HepG2 (cell line): Measurements from ENCODE around the gene HPDL. TPM values are rescaled to one million over a fixed set of nuclear protein-coding genes. Genes with fewer than 3 reads are reported as not detected.

Source experiments
- ATAC-seq: fragments of 200-7000 bp; cut with Tn5 transposase; 3 replicates; pipeline ENCODE4 v1.9.1; 2020; ENCODE audit warnings: mild to moderate bottlenecking, moderate library complexity
- BruUV-seq: library from RNA; stranded (reverse); fragments of 400-500 nt; replicated peaks from 2 replicates; lab custom pipeline; 2021; lab: Mats Ljungman, UMichigan
- CTCF ChIA-PET: fragments of 300-600 bp; formaldehyde crosslinking; extraction: SDS; loops from one replicate; lab custom pipeline; 2021; ENCODE audit warnings: low total read pairs, inconsistent platforms, low intra/inter-chr PET ratio; lab: Yijun Ruan, JAX
- POLR2A ChIA-PET: fragments of 350-600 bp; sonication (Branson Sonifier 250); formaldehyde crosslinking; loops from one replicate; lab custom pipeline; 2020; ENCODE audit warnings: antibody characterized with exemption, inconsistent platforms; lab: Yijun Ruan, JAX
- DNase-seq: peaks from one replicate; pipeline ENCODE4 v3.0.0-alpha.2; 2015; ENCODE audit warnings: low spot score
- FAIRE-seq: peaks from 3 replicates; lab custom pipeline; 2011; peaks lifted over from hg19 to GRCh38; lab: Jason Lieb, UNC
- H2AFZ ChIP-seq: one replicate; pipeline ENCODE4 v1.6.1; 2011; ENCODE audit warnings: low read length, inconsistent platforms
- H3K27ac ChIP-seq: fragments of 300-600 bp; 3 replicates; pipeline ENCODE4 v1.8.0; 2011; ENCODE audit warnings: mixed run types, mild to moderate bottlenecking, mixed read lengths, low read length, inconsistent platforms; ENCODE audit not compliant: insufficient read depth; ENCODE audit errors: extremely low read length
- H3K27me3 ChIP-seq, 2 experiments: fragments of 200-600 bp in 1 of 2; 2 replicates in 1 of 2; 3 replicates in 1 of 2; pipeline versions ENCODE4 v1.6.0 to v1.8.0; 2011; ENCODE audit warnings: low read length in 2 of 2, mild to moderate bottlenecking in 2 of 2, moderate library complexity in 2 of 2, inconsistent platforms in 1 of 2; ENCODE audit not compliant: insufficient read depth in 2 of 2, control insufficient read depth in 1 of 2
- H3K36me3 ChIP-seq, 2 experiments: fragments of 200-600 bp in 1 of 2; replicated peaks in 1 of 2; 2 replicates in 1 of 2; 3 replicates in 1 of 2; pipeline versions ENCODE4 v1.5.1 to v1.8.0; 2011; ENCODE audit warnings: low read length in 2 of 2, inconsistent platforms in 1 of 2; ENCODE audit not compliant: insufficient read depth in 2 of 2, control insufficient read depth in 1 of 2
- H3K4me1 ChIP-seq: 2 replicates; pipeline ENCODE4 v1.5.1; 2012; ENCODE audit warnings: low read length, inconsistent platforms; ENCODE audit not compliant: insufficient read depth
- H3K4me2 ChIP-seq: 2 replicates; pipeline ENCODE4 v1.6.0; 2011; ENCODE audit warnings: low read depth, low read length, inconsistent platforms
- H3K4me3 ChIP-seq, 3 experiments: fragments of 200-600 bp in 1 of 3; sonication (generic), shearing (Covaris generic) in 1 of 3; replicated peaks in 1 of 3; 2 replicates each; pipeline ENCODE4 v1.5.1; 2011 to 2016; ENCODE audit warnings: low read length in 3 of 3, inconsistent platforms in 2 of 3, low read depth in 2 of 3, mild to moderate bottlenecking in 2 of 3, control low read depth in 1 of 3, mixed read lengths in 1 of 3; ENCODE audit not compliant: insufficient read depth in 1 of 3
- H3K79me2 ChIP-seq: one replicate; pipeline ENCODE4 v1.6.1; 2011; ENCODE audit warnings: low read length, inconsistent platforms; ENCODE audit not compliant: insufficient read depth
- H3K9ac ChIP-seq: 2 replicates; pipeline ENCODE4 v1.6.0; 2011; ENCODE audit warnings: mild to moderate bottlenecking, low read depth, low read length, inconsistent platforms; ENCODE audit not compliant: insufficient read depth
- H3K9me3 ChIP-seq: 2 replicates; pipeline ENCODE4 v1.5.1; 2012; ENCODE audit warnings: mild to moderate bottlenecking, low read length
- H4K20me1 ChIP-seq: 2 replicates; pipeline ENCODE4 v1.6.0; 2011; ENCODE audit warnings: inconsistent platforms, mild to moderate bottlenecking, low read length, moderate library complexity; ENCODE audit not compliant: insufficient read depth
- FOXP1 ChIP-seq, 2 experiments: fragments of 450-650 bp in 1 of 2; IDR thresholded peaks; 2 replicates each; pipeline ENCODE4 v1.6.1; 2017 to 2018; ENCODE audit warnings: antibody characterized with exemption in 1 of 2
- HDAC6 ChIP-seq: fragments of 200-600 bp; sonication (generic); IDR thresholded peaks from 2 replicates; pipeline ENCODE4 v1.7.0; 2017; ENCODE audit warnings: mild to moderate bottlenecking, antibody characterized with exemption, low read length, low read depth
- MAF1 ChIP-seq: sonication (generic); formaldehyde crosslinking; IDR thresholded peaks from 2 replicates; pipeline ENCODE4 v1.5.0; 2020; ENCODE audit warnings: missing genetic modification reagents, borderline replicate concordance
- NFIB ChIP-seq: sonication (generic); formaldehyde crosslinking; IDR thresholded peaks from 2 replicates; pipeline ENCODE4 v1.9.0; 2021; ENCODE audit warnings: missing genetic modification reagents, mild to moderate bottlenecking, borderline replicate concordance
- SAP130 ChIP-seq: IDR thresholded peaks from 2 replicates; pipeline ENCODE4 v1.6.1; 2016; ENCODE audit warnings: low read depth
- SMAD3 ChIP-seq: sonication (generic); formaldehyde crosslinking; IDR thresholded peaks from 2 replicates; pipeline ENCODE4 v1.4.0; 2020; ENCODE audit warnings: missing genetic modification reagents
- SMAD9 ChIP-seq: sonication (generic); formaldehyde crosslinking; IDR thresholded peaks from 2 replicates; pipeline ENCODE4 v1.5.1; 2020; ENCODE audit warnings: mild to moderate bottlenecking, missing genetic modification reagents
- SMARCE1 ChIP-seq: fragments of 450-650 bp; IDR thresholded peaks from 2 replicates; pipeline ENCODE4 v1.6.1; 2017; ENCODE audit warnings: borderline replicate concordance
- SRY ChIP-seq: sonication (generic); formaldehyde crosslinking; IDR thresholded peaks from 2 replicates; pipeline ENCODE4 v1.8.0; 2022; ENCODE audit warnings: mild to moderate bottlenecking, missing genetic modification reagents
- STAT5B ChIP-seq: sonication (generic); formaldehyde crosslinking; IDR thresholded peaks from 2 replicates; pipeline ENCODE4 v1.4.0; 2020; ENCODE audit warnings: missing genetic modification reagents
- TBX3 ChIP-seq: fragments of 450-650 bp; IDR thresholded peaks from 2 replicates; pipeline ENCODE4 v1.6.1; 2017; ENCODE audit warnings: antibody characterized with exemption, mild to moderate bottlenecking, inconsistent platforms, borderline replicate concordance
- XBP1 ChIP-seq: sonication (generic); formaldehyde crosslinking; IDR thresholded peaks from 2 replicates; pipeline ENCODE4 v1.5.0; 2020; ENCODE audit warnings: missing genetic modification reagents
- ZC3H13 ChIP-seq: sonication (generic); formaldehyde crosslinking; IDR thresholded peaks from 2 replicates; pipeline ENCODE4 v1.8.1; 2023; ENCODE audit warnings: mild to moderate bottlenecking, missing genetic modification reagents, moderate library complexity
- ZNF33B ChIP-seq: sonication (generic); formaldehyde crosslinking; IDR thresholded peaks from 2 replicates; pipeline ENCODE4 v1.5.1; 2020; ENCODE audit warnings: mild to moderate bottlenecking, missing genetic modification reagents
- ZNF501 ChIP-seq: sonication (generic); formaldehyde crosslinking; IDR thresholded peaks from 2 replicates; pipeline ENCODE4 v1.5.1; 2020; ENCODE audit warnings: mild to moderate bottlenecking, moderate library complexity, missing genetic modification reagents
- ZSCAN20 ChIP-seq: sonication (generic); formaldehyde crosslinking; IDR thresholded peaks from 2 replicates; pipeline ENCODE4 v1.4.0; 2020; ENCODE audit warnings: missing genetic modification reagents, mild to moderate bottlenecking, borderline replicate concordance
- WGBS: methylation state at CpG from one replicate; pipeline ENCODE4 v1.1.6; 2017; ENCODE audit warnings: low lambda C conversion rate; 5-methylcytosine and 5-hydroxymethylcytosine counted together
- in situ Hi-C: cut with HindIII; loops from 2 replicates; pipeline ENCODE4 v1.10.0; 2017; ENCODE audit warnings: low pct_unique_long_range_greater_than_20kb; ENCODE audit not compliant: extremely low pct_ligation_motif_present
- intact Hi-C: fragments of 100-400 bp; cut with micrococcal nuclease; formaldehyde crosslinking; loops from one replicate; pipeline ENCODE4 v1.10.0; 2022; ENCODE audit not compliant: unreplicated experiment
- polyA plus RNA-seq, 8 experiments: library from polyadenylated mRNA; depleted of rRNA in 3 of 8; stranded (reverse) in 7 of 8; unstranded in 1 of 8; fragments of >200 nt; fragmentation: Illumina TruSeq in 4 of 8; extraction: Trizol in 4 of 8; gene quantifications; 2 replicates each; pipeline versions ENCODE4 v1.2.1 to v1.2.3, GENCODE V29; 2011 to 2016; ENCODE audit warnings: low read depth in 4 of 8, missing spikeins in 1 of 8, mixed read lengths in 1 of 8; ENCODE audit not compliant: insufficient read depth in 1 of 8
- total RNA-seq, 5 experiments: library from RNA; depleted of rRNA; stranded (reverse); fragments of >200 nt; fragmentation: Illumina TruSeq; extraction: Trizol; gene quantifications; 2 replicates each; pipeline ENCODE4 v1.2.3, GENCODE V29; 2016; ENCODE audit warnings: low read depth in 1 of 5
- TF ChIP-seq, protein P1 (sequence below): sonication (generic); formaldehyde crosslinking; IDR thresholded peaks from 2 replicates; pipeline ENCODE4 v1.4.0; 2020; ENCODE audit warnings: missing genetic modification reagents
- TF ChIP-seq, protein P2 (sequence below): sonication (generic); formaldehyde crosslinking; IDR thresholded peaks from 2 replicates; pipeline ENCODE4 v1.8.1; 2023; ENCODE audit warnings: mild to moderate bottlenecking, inconsistent platforms, moderate library complexity, missing genetic modification reagents, borderline replicate concordance
- TF ChIP-seq, protein P3 (sequence below): sonication (generic); formaldehyde crosslinking; IDR thresholded peaks from 2 replicates; pipeline ENCODE4 v1.8.1; 2023; ENCODE audit warnings: mild to moderate bottlenecking, missing genetic modification reagents, borderline replicate concordance

Gene HPDL
- total and polyA plus RNA-seq, 2 of the 13 experiments (the other 11 are each of a cell fraction or from before 2014, with no cell fraction given): not detected

DNA sequence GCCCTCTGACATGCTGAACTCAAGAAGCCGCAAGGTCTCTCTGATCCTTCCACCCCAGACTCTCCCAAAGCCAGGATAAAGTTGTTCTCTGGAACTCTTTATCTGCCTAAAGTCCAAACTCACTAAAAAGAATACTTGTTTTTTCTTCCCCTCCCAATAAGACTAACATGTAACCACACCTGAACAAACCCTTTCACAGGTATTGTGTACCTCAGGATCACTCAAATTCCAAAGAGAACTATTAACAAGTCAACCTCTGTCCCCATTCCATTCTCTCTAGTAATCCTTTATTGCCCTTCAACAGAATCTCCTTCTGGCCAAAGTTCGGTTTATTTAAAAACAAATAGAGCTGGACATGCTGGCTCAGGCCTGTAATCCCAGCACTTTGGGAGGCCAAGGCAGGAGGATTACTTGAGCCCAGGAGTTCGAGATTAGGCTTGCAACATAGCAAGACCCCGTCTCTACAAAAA, 9.2 kb downstream of the HPDL start:
- in situ Hi-C loops (no loop called here), intact Hi-C loops (no loop called here)
- CTCF ChIA-PET: no interaction called here
- no peaks in the 10 kb centered on the region; a peak in 1 of 5 replicates for H3K27me3 ChIP-seq
- peak overlapping the region; percentile 30 for H3K4me2 ChIP-seq
- ATAC-seq (peak; percentile 45), FAIRE-seq (peak; percentile 95), DNase-seq (peak; percentile 96)
- WGBS: 8% methylated on average over 4 of the region's 4 CpGs
- no TSS peak for BruUV-seq
- H3K9me3 ChIP-seq: no peaks in the 10 kb centered on the region
- H3K79me2 ChIP-seq: peaks cover 15% of the 10 kb centered on the region
- H2AFZ ChIP-seq: no peak overlapping the region
- POLR2A ChIA-PET: interaction anchor here (0.7 to 8.4 kb wide), 10 partner anchors 9 to 536 kb away, joined by 3 to 159 read pairs (median 4); partner anchors contain the start of genes BTBD19, HECTD3, MMACHC and PLK3
- H3K27ac ChIP-seq: peak overlapping the region; percentile 91
- H3K4me1 ChIP-seq: peaks cover 55% of the 10 kb centered on the region
- H3K36me3 ChIP-seq: peaks cover 2 to 15% of the 10 kb centered on the region in 2 experiments; a peak in 4 of 5 replicates
- no peaks in the 10 kb centered on the region for H4K20me1 ChIP-seq
- H3K4me3 ChIP-seq: peak overlapping the region in 1 of 3 experiments; percentile 29; a peak in 1 of 6 replicates
- H3K9ac ChIP-seq: peak overlapping the region; percentile 65
- TF ChIP-seq XBP1 (no peak), ZNF33B (CRISPR knock-in tag) (no peak), MAF1 (CRISPR knock-in tag) (no peak), STAT5B (CRISPR knock-in tag) (no peak), SAP130 (CRISPR knock-in tag) (peak; percentile 70), ZC3H13 (CRISPR knock-in tag) (no peak), NFIB (no peak), ZSCAN20 (CRISPR knock-in tag) (no peak), SMAD3 (CRISPR knock-in tag) (0 out of 2 replicates have a peak, but pooled peaks have one; percentile 28), ZNF501 (CRISPR knock-in tag) (peak; percentile 12; the same call in 1 of the 2 replicates), SMARCE1 (no peak), TBX3 (peak; percentile 15; the same call in 1 of the 2 replicates), SMAD9 (CRISPR knock-in tag) (no peak), SRY (no peak), HDAC6 (no peak), FOXP1 (IDR thresholded peaks at IDR 0.05) (no peak), FOXP1 (CRISPR knock-in tag; IDR thresholded peaks at IDR 0.05) (peak; percentile 58)
- TF ChIP-seq, protein P1, sequence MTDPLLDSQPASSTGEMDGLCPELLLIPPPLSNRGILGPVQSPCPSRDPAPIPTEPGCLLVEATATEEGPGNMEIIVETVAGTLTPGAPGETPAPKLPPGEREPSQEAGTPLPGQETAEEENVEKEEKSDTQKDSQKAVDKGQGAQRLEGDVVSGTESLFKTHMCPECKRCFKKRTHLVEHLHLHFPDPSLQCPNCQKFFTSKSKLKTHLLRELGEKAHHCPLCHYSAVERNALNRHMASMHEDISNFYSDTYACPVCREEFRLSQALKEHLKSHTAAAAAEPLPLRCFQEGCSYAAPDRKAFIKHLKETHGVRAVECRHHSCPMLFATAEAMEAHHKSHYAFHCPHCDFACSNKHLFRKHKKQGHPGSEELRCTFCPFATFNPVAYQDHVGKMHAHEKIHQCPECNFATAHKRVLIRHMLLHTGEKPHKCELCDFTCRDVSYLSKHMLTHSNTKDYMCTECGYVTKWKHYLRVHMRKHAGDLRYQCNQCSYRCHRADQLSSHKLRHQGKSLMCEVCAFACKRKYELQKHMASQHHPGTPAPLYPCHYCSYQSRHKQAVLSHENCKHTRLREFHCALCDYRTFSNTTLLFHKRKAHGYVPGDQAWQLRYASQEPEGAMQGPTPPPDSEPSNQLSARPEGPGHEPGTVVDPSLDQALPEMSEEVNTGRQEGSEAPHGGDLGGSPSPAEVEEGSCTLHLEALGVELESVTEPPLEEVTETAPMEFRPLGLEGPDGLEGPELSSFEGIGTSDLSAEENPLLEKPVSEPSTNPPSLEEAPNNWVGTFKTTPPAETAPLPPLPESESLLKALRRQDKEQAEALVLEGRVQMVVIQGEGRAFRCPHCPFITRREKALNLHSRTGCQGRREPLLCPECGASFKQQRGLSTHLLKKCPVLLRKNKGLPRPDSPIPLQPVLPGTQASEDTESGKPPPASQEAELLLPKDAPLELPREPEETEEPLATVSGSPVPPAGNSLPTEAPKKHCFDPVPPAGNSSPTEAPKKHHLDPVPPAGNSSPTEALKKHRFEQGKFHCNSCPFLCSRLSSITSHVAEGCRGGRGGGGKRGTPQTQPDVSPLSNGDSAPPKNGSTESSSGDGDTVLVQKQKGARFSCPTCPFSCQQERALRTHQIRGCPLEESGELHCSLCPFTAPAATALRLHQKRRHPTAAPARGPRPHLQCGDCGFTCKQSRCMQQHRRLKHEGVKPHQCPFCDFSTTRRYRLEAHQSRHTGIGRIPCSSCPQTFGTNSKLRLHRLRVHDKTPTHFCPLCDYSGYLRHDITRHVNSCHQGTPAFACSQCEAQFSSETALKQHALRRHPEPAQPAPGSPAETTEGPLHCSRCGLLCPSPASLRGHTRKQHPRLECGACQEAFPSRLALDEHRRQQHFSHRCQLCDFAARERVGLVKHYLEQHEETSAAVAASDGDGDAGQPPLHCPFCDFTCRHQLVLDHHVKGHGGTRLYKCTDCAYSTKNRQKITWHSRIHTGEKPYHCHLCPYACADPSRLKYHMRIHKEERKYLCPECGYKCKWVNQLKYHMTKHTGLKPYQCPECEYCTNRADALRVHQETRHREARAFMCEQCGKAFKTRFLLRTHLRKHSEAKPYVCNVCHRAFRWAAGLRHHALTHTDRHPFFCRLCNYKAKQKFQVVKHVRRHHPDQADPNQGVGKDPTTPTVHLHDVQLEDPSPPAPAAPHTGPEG (CRISPR knock-in tag): no peak
- TF ChIP-seq, protein P2, sequence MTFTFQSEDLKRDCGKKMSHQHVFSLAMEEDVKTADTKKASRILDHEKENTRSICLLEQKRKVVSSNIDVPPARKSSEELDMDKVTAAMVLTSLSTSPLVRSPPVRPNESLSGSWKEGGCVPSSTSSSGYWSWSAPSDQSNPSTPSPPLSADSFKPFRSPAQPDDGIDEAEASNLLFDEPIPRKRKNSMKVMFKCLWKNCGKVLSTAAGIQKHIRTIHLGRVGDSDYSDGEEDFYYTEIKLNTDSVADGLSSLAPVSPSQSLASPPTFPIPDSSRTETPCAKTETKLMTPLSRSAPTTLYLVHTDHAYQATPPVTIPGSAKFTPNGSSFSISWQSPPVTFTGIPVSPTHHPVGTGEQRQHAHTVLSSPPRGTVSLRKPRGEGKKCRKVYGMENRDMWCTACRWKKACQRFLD (CRISPR knock-in tag): no peak
- TF ChIP-seq, protein P3, sequence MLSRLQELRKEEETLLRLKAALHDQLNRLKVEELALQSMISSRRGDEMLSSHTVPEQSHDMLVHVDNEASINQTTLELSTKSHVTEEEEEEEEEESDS (CRISPR knock-in tag): no peak
